Adipocyte (in vitro differentiated cells): ENCODE measurements around the gene GPR50.

Experiments used
- DNase-seq: peaks from one replicate; pipeline ENCODE4 v3.0.0-alpha.2; 2015; ENCODE audit warnings: low read depth
- H3K27me3 ChIP-seq: replicated peaks from 2 replicates; pipeline ENCODE4 v1.7.0; 2013; ENCODE audit warnings: mild to moderate bottlenecking, low read length, moderate library complexity; ENCODE audit not compliant: control insufficient read depth, insufficient read depth
- H3K36me3 ChIP-seq: 2 replicates; pipeline ENCODE4 v1.7.0; 2013; ENCODE audit warnings: low read length, mild to moderate bottlenecking, moderate library complexity; ENCODE audit not compliant: control insufficient read depth, insufficient read depth, severe bottlenecking
- H3K4me1 ChIP-seq: 2 replicates; pipeline ENCODE4 v1.7.0; 2013; ENCODE audit warnings: mild to moderate bottlenecking, low read length, moderate library complexity; ENCODE audit not compliant: control insufficient read depth, insufficient read depth
- H3K4me3 ChIP-seq: 2 replicates; pipeline ENCODE4 v1.7.0; 2013; ENCODE audit warnings: mild to moderate bottlenecking, low read length, moderate library complexity
- H3K9ac ChIP-seq: 2 replicates; pipeline ENCODE4 v1.7.0; 2013; ENCODE audit warnings: mild to moderate bottlenecking, low read length, moderate library complexity
- H3K9me3 ChIP-seq: 2 replicates; pipeline ENCODE4 v1.7.0; 2013; ENCODE audit warnings: mild to moderate bottlenecking, low read length, moderate library complexity; ENCODE audit not compliant: control insufficient read depth

GPR50 gene

GRCh38 chrX:151228935-151229334 is 52.6 kb downstream of the GPR50 start:
- Histone ChIP-seq H3K9ac (no peak overlapping the region), H3K36me3 (no peaks in the 10 kb centered on the region), H3K9me3 (no peaks in the 10 kb centered on the region), H3K4me1 (no peaks in the 10 kb centered on the region), H3K27me3 (peaks cover 15% of the 10 kb centered on the region), H3K4me3 (no peak overlapping the region)
- no peak for DNase-seq
